Kidney capillary endothelial cell (primary cell): ENCODE data around the gene TYRP1.

Experiments used
- DNase-seq: peaks from one replicate; pipeline ENCODE4 v3.0.0-alpha.2; 2018; ENCODE audit warnings: low spot score

TYRP1 gene

GRCh38 chr9:12697719-12698118, 4.5 kb downstream of the TYRP1 start:
- no peak for DNase-seq

- DNase-seq, result no peak
These were observed 5.1 kb downstream of the TYRP1 start for GRCh38 chr9:12698266-12698665.

GRCh38 chr9:12698986-12699385, 5.8 kb downstream of the TYRP1 start:
- no peak for DNase-seq

GRCh38 chr9:12699529-12699928, 6.3 kb downstream of the TYRP1 start:
- DNase-seq, result no peak

- DNase-seq, result no peak
These were observed 7.9 kb downstream of the TYRP1 start for GRCh38 chr9:12701126-12701525.

DNA sequence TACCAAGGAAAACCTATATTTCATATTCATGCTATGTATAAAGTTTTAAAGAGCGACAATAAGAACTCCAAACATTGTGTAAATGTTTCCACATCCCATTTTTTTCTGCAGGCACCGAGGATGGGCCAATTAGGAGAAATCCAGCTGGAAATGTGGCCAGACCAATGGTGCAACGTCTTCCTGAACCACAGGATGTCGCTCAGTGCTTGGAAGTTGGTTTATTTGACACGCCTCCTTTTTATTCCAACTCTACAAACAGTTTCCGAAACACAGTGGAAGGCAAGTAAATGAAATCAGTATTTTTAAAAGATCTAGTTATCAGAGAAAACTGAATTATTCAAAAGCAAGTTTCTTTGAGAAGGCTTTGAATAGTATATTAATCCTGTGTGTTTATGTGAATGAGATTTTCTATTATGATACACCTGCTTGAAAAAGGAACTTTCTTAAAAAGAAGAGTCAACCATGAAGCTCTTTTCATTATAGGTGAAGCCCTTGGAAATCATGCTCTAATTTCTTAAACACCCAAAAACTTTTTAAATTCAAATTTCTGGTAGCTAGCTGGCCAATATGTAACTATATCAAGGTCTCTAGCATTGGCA, 9.1 kb downstream of the TYRP1 start:
- peak; percentile 44 for DNase-seq

DNA sequence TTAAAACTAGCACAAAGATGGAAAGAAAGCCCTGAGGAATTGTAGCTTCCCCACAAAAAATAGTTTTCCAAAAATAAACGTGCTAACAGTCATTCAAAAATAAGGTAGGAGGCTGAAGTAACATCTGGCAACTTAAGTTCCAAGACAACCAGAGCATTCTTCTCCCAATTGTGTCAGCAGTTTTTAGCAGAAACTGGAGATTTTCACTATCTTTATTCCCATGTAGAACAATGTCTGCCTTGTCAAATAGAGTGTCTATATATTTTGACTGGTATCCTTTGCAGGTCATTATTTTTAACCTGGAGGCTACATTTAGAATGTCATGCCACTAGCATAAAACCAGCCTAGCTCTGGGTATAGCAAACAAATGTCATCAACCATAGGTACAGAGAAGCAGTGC, 10.8 kb downstream of the TYRP1 start:
- no peak for DNase-seq

DNA sequence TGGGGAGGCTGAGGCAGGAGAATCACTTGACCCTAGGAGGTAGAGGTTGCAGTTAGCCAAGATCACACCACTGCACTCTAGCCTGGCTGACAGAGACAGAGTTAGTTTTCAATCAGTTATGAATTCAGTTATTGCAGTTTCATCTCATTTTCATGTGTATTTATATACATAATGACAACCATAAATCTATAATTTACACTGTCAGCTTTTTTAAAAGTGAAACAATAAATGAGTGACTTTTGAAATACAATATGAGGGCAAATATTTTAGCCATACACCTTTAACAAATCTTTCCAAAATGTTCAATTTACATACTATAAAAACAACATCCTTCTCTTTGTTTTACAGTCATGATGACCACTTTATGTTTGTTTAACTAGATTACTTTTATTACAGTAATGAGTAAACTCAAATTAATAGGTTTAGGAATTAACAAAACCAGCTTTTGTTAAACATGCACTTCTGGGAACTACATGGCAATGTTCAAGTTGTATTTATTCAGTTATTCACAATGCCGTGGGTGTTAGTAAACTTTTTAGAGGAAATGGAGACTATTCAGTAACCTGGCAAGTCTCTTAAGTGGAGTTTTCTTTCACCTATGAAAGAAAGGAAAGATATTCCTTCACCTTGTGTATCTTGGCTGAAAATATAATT, 12.7 kb downstream of the TYRP1 start:
- DNase-seq, result no peak

GRCh38 chr9:12708562-12709298, 15.5 kb downstream of the TYRP1 start:
- peak; percentile 68 for DNase-seq

DNA sequence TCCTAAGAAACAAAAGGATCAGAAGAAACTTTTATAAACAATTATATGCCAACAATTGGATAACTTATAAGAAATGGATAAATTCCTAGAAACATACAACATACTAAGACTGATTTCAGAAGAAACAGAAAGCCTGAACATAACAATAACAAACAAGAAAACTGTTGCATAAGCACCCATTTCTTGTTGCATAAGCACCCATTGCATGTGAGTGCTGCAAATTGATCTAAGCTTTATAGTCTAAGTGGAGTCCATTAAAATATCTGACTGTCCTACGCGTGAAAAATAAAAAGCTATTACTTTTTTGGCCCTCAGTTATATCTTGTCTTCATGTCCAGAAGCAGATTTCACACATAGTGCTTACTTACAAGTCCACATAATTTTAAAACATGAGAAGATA, 19.3 kb downstream of the TYRP1 start:
- no peak for DNase-seq

- DNase-seq, result no peak
These were observed 22.1 kb downstream of the TYRP1 start for GRCh38 chr9:12715268-12715667.

- no peak for DNase-seq
These were observed 23.8 kb downstream of the TYRP1 start for GRCh38 chr9:12716823-12717600.

DNA sequence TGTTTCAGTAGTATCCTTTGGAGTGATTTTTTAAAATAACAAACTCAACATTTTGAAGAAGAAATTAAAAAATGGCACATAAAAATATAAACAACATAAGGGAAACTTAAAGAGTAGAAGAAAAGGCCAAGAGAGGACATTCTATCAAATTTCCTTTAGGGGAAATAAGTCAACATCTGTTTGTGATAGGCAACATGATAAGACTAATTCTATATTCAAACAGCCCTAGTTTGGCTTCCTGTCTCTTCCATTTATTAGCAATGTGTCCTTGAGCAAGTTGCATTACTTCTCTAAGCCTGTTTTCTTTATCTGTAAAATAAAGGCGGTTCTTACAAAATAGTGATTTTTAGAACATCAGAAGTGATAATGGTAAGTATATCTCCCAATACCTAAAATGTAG, 24.7 kb downstream of the TYRP1 start:
- DNase-seq, result no peak

DNA sequence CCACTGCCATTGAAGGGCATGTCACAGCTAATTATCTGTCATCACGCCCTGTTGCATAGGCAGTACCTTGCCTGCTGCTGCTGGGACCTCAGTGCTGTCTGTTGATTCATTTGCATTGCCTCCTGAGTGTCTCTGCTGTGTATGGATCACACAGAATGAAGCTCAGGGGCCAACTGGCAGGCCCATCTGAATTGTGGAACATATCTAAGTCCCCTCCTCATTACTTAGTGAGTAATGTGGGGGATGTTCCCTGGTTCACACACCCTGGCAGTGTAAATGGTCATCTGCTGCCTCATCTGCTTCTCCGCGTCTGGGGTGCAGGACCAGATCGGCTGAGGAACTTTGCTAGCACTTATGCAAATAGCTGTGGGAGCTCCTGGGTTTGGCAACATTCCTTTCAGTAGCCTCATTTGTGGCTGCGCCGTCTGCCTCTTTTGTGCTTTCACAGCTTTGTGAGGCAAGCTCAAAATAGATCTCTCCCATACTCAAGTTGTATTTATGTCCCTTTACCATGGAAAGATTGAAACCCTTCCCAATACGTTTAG, 25.4 kb downstream of the TYRP1 start:
- no peak for DNase-seq

- peak; percentile 42 for DNase-seq
These were observed 26.2 kb downstream of the TYRP1 start for GRCh38 chr9:12719431-12719830.

DNA sequence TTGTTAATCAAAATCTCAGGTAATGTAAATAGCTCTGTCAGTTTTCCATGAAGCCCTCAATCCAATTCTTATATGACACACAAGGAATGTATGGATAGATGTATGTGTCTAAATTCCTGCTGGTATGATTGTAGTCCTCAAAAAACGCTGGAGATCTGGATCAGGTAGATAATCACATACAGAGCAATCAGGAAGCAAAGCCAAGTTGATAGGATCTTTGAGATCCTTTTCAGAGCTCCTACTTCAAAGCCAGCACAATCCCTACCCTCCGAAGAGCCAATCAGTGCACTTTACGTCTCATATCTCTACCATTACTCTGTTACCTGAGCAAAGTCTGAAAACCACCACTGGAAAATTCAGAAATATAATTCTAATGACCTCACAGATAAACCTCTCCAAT, 27.4 kb downstream of the TYRP1 start:
- no peak for DNase-seq

- no peak for DNase-seq
These were observed 28.9 kb downstream of the TYRP1 start for GRCh38 chr9:12722131-12722530.

GRCh38 chr9:12723409-12724028, 30.3 kb downstream of the TYRP1 start:
- peak; percentile 31 for DNase-seq

DNA sequence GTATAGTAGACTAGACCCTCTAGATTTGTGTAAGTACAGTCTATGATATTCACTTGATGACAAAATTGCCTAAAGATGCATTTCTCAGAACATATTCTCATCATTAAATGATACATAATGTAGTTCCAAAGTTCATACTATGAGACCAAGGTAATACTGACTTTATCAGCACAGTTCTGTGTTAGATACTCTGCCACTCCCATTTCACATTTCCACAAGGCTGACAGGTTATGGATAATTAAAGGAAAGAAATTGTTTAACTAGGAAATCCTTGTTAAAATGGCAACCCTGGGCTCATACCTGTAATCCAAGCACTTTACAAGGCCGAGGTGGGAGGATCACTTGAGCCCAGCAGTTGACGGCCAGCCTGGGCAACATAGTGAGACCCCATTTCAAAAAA, 33.6 kb downstream of the TYRP1 start:
- no peak for DNase-seq

DNA sequence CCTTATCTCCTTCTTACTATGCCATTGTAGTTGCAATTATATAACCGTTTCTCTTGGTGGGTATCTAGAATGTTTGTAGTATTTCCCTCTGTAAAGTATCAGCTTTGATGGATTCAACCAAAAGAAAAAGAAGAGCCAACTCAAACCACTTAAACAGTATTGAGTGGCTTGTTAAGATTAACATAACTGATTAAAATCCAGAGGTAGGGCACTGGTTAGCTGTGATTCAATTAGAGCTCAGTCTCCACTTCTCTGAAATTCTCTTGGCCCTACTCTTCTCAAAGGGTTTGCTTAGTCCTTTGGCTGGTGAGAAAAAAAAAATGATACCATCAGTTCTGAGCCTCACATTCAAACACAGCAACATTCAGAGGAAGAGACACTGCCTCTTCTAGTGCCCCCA, 37.0 kb downstream of the TYRP1 start:
- DNase-seq, result no peak

DNA sequence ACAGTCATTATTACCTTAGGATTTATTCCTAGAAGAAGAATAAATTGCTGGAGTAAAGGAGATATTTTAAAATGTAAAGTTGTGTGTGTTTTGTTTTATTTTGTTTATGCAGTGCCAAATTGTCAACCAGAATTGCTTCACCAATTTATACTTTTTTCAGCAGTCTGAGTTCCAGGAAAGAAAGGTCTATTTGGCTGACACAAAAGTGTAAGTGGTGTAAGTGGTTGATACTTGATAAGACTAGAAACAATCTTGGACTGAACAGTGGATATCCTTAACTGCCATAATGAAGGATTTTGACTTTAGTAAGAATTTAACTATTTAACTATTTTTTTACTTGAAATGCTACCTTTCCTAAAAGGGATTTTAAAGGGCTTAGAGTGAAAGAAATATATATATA, 37.7 kb downstream of the TYRP1 start:
- DNase-seq, result no peak

DNA sequence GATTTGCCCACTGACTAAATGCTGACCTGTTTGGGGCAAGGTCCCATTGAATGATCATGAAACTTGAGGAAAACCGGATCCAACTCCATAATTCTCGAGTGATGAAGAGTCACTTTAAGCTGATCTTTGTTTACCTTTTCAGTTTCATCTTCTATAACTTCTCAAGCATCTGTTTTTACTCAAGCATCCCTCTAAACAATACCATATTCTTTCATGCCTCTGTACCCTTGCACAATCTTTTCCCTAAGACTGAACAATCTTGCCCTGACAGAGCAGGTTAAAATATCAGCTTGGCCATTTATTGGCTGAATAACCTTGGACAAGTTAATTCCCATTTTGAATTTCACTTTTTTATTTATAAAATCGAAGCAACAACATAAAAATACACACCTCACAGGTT, 39.8 kb downstream of the TYRP1 start:
- no peak for DNase-seq
